Measurements from ENCODE around the gene LRRC15.

The LRRC15 gene

GRCh38 chr3:194381460-194381875, 11.9 kb upstream of the LRRC15 start:
- no peak overlapping the region for H3K27ac Mint-ChIP-seq

GRCh38 chr3:194380326-194380725, 10.8 kb upstream of the LRRC15 start:
- Mint-ChIP-seq H3K27me3 (peaks cover 29% of the 10 kb centered on the region), H3K27ac (no peak overlapping the region), H3K9me3 (no peaks in the 10 kb centered on the region), H3K4me1 (ENCODE audit: low read depth) (no peaks in the 10 kb centered on the region), H3K4me3 (no peak overlapping the region), H3K36me3 (ENCODE audit: low read depth) (no peaks in the 10 kb centered on the region)
- intact Hi-C loops (cut with micrococcal nuclease): no loop called here

More at GRCh38 chr3:194381460-194381875, 11.9 kb upstream of the LRRC15 start:
- Mint-ChIP-seq H3K9me3 (no peaks in the 10 kb centered on the region), H3K4me3 (no peak overlapping the region), H3K36me3 (ENCODE audit: low read depth) (no peaks in the 10 kb centered on the region), H3K4me1 (ENCODE audit: low read depth) (no peaks in the 10 kb centered on the region), H3K27me3 (peaks cover 23% of the 10 kb centered on the region)
- intact Hi-C loops (cut with micrococcal nuclease): no loop called here

GRCh38 chr3:194379651-194380050, 10.1 kb upstream of the LRRC15 start:
- Mint-ChIP-seq H3K27me3 (peaks cover 29% of the 10 kb centered on the region), H3K4me1 (ENCODE audit: low read depth) (no peaks in the 10 kb centered on the region), H3K27ac (no peak overlapping the region), H3K4me3 (no peak overlapping the region), H3K36me3 (ENCODE audit: low read depth) (no peaks in the 10 kb centered on the region), H3K9me3 (no peaks in the 10 kb centered on the region)
- intact Hi-C loops (cut with micrococcal nuclease): no loop called here

GRCh38 chr3:194379231-194379630, 9.7 kb upstream of the LRRC15 start:
- H3K27me3 Mint-ChIP-seq: peaks cover 28% of the 10 kb centered on the region
- intact Hi-C loops (cut with micrococcal nuclease): no loop called here

GRCh38 chr3:194377708-194378107, 8.2 kb upstream of the LRRC15 start:
- no peaks in the 10 kb centered on the region for H3K4me1 Mint-ChIP-seq (ENCODE audit: low read depth)
- no peaks in the 10 kb centered on the region for H3K9me3 Mint-ChIP-seq
- H3K36me3 Mint-ChIP-seq (ENCODE audit: low read depth): no peaks in the 10 kb centered on the region
- peaks cover 24% of the 10 kb centered on the region for H3K27me3 Mint-ChIP-seq
- H3K4me3 Mint-ChIP-seq: no peak overlapping the region
- intact Hi-C loops (cut with micrococcal nuclease): no loop called here
- no peak overlapping the region for H3K27ac Mint-ChIP-seq

More at GRCh38 chr3:194379231-194379630, 9.7 kb upstream of the LRRC15 start:
- Mint-ChIP-seq H3K4me3 (no peak overlapping the region), H3K36me3 (ENCODE audit: low read depth) (no peaks in the 10 kb centered on the region), H3K27ac (no peak overlapping the region), H3K9me3 (no peaks in the 10 kb centered on the region), H3K4me1 (ENCODE audit: low read depth) (no peaks in the 10 kb centered on the region)

- H3K27me3 Mint-ChIP-seq: peaks cover 28% of the 10 kb centered on the region
- no peaks in the 10 kb centered on the region for H3K36me3 Mint-ChIP-seq (ENCODE audit: low read depth)
- intact Hi-C loops (cut with micrococcal nuclease): no loop called here
- H3K27ac Mint-ChIP-seq: no peak overlapping the region
- H3K4me1 Mint-ChIP-seq (ENCODE audit: low read depth): no peaks in the 10 kb centered on the region
- H3K4me3 Mint-ChIP-seq: no peak overlapping the region
- H3K9me3 Mint-ChIP-seq: no peaks in the 10 kb centered on the region
Observed at GRCh38 chr3:194376241-194376560, 6.7 kb upstream of the LRRC15 start.

GRCh38 chr3:194375473-194376240, 6.1 kb upstream of the LRRC15 start:
- H3K4me1 Mint-ChIP-seq (ENCODE audit: low read depth): no peaks in the 10 kb centered on the region
- no peak overlapping the region for H3K4me3 Mint-ChIP-seq
- intact Hi-C loops (cut with micrococcal nuclease): no loop called here
- H3K27ac Mint-ChIP-seq: no peak overlapping the region
- no peaks in the 10 kb centered on the region for H3K36me3 Mint-ChIP-seq (ENCODE audit: low read depth)
- no peaks in the 10 kb centered on the region for H3K9me3 Mint-ChIP-seq
- H3K27me3 Mint-ChIP-seq: peaks cover 34% of the 10 kb centered on the region

- H3K9me3 Mint-ChIP-seq: no peaks in the 10 kb centered on the region
- no peaks in the 10 kb centered on the region for H3K4me1 Mint-ChIP-seq (ENCODE audit: low read depth)
- H3K4me3 Mint-ChIP-seq: no peak overlapping the region
- H3K36me3 Mint-ChIP-seq (ENCODE audit: low read depth): no peaks in the 10 kb centered on the region
- intact Hi-C loops (cut with micrococcal nuclease): no loop called here
- no peak overlapping the region for H3K27ac Mint-ChIP-seq
- peaks cover 39% of the 10 kb centered on the region for H3K27me3 Mint-ChIP-seq
Observed at GRCh38 chr3:194374935-194375334, 5.4 kb upstream of the LRRC15 start.

GRCh38 chr3:194373899-194374298, 4.4 kb upstream of the LRRC15 start:
- intact Hi-C loops (cut with micrococcal nuclease): no loop called here
- Mint-ChIP-seq H3K27ac (no peak overlapping the region), H3K4me1 (ENCODE audit: low read depth) (no peaks in the 10 kb centered on the region), H3K9me3 (no peaks in the 10 kb centered on the region), H3K27me3 (peaks cover 48% of the 10 kb centered on the region), H3K4me3 (no peak overlapping the region), H3K36me3 (ENCODE audit: low read depth) (no peaks in the 10 kb centered on the region)

- Mint-ChIP-seq H3K9me3 (no peaks in the 10 kb centered on the region), H3K27ac (no peak overlapping the region), H3K4me1 (ENCODE audit: low read depth) (no peaks in the 10 kb centered on the region), H3K4me3 (no peak overlapping the region), H3K27me3 (peaks cover 53% of the 10 kb centered on the region), H3K36me3 (ENCODE audit: low read depth) (no peaks in the 10 kb centered on the region)
- intact Hi-C loops (cut with micrococcal nuclease): no loop called here
Observed at GRCh38 chr3:194373028-194373427, 3.5 kb upstream of the LRRC15 start.

GRCh38 chr3:194370753-194371152, 1.2 kb upstream of the LRRC15 start:
- H3K36me3 Mint-ChIP-seq (ENCODE audit: low read depth): no peaks in the 10 kb centered on the region
- no peaks in the 10 kb centered on the region for H3K9me3 Mint-ChIP-seq
- peaks cover 44% of the 10 kb centered on the region for H3K27me3 Mint-ChIP-seq
- intact Hi-C loops (cut with micrococcal nuclease): no loop called here
- H3K27ac Mint-ChIP-seq: no peak overlapping the region
- H3K4me3 Mint-ChIP-seq: no peak overlapping the region
- no peaks in the 10 kb centered on the region for H3K4me1 Mint-ChIP-seq (ENCODE audit: low read depth)

GRCh38 chr3:194368918-194369317, 625 bp downstream of the LRRC15 start:
- peaks cover 36% of the 10 kb centered on the region for H3K27me3 Mint-ChIP-seq
- intact Hi-C loops (cut with micrococcal nuclease): no loop called here
- no peaks in the 10 kb centered on the region for H3K9me3 Mint-ChIP-seq
- H3K4me1 Mint-ChIP-seq (ENCODE audit: low read depth): no peaks in the 10 kb centered on the region
- H3K36me3 Mint-ChIP-seq (ENCODE audit: low read depth): no peaks in the 10 kb centered on the region
- no peak overlapping the region for H3K4me3 Mint-ChIP-seq
- H3K27ac Mint-ChIP-seq: no peak overlapping the region

- intact Hi-C loops (cut with micrococcal nuclease): no loop called here
- H3K36me3 Mint-ChIP-seq (ENCODE audit: low read depth): no peaks in the 10 kb centered on the region
- no peak overlapping the region for H3K27ac Mint-ChIP-seq
- no peak overlapping the region for H3K4me3 Mint-ChIP-seq
- no peaks in the 10 kb centered on the region for H3K9me3 Mint-ChIP-seq
- H3K27me3 Mint-ChIP-seq: peaks cover 36% of the 10 kb centered on the region
- no peaks in the 10 kb centered on the region for H3K4me1 Mint-ChIP-seq (ENCODE audit: low read depth)
Observed at GRCh38 chr3:194367992-194368841, 1.3 kb downstream of the LRRC15 start.

- no peaks in the 10 kb centered on the region for H3K36me3 Mint-ChIP-seq (ENCODE audit: low read depth)
- H3K4me3 Mint-ChIP-seq: no peak overlapping the region
- intact Hi-C loops (cut with micrococcal nuclease): no loop called here
- peaks cover 32% of the 10 kb centered on the region for H3K27me3 Mint-ChIP-seq
- no peaks in the 10 kb centered on the region for H3K4me1 Mint-ChIP-seq (ENCODE audit: low read depth)
- no peak overlapping the region for H3K27ac Mint-ChIP-seq
- no peaks in the 10 kb centered on the region for H3K9me3 Mint-ChIP-seq
Observed at GRCh38 chr3:194365978-194366490, 3.5 kb downstream of the LRRC15 start.
